Fibroblast of skin of left biceps (primary cell): ENCODE data around the gene SPIB.
"Not testable (repeated sequence)": the region's sequence is repeated elsewhere in the genome, so short reads cannot be mapped to it uniquely, and the experiment has no call there.

Experiments
- DNase-seq, 2 experiments: peaks; one replicate each; pipeline ENCODE4 v3.0.0-alpha.2; 2013; ENCODE audit warnings: low read depth in 2 of 2

Gene SPIB

DNA sequence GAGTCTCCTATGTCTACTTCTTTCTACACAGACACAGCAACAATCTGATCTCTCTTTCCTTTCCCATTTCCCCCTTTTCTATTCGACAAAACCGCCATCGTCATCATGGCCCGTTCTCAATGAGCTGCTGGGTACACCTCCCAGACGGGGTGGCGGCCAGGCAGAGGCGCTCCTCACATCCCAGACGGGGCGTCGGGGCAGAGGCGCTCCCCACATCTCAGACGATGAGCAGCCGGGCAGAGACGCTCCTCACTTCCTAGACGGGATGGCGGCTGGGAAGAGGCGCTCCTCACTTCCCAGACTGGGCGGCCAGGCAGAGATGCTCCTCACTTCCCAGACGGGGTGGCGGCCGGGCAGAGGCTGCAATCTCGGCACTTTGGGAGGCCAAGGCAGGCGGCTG lies 27.8 kb upstream of the SPIB start:
- DNase-seq, result not testable (repeated sequence)

DNA sequence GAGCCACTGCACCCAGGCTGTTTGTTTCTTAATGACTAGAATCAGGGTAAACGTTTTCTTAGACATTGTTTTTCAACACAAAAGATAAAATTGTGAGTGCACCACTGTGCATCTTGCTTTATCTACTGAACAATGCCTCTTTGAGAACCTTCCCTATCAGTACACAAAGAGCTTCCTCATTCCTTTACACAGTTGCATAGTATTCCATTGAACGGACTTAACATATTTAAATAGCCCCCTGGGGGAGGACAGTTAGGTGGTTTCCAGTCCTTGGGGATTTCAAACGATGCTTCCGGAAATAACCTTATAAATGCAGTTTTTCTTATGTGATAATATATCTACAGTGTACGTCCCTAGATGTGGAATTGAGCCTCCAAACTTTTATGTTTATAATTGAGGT lies 26.0 kb upstream of the SPIB start:
- no peak for DNase-seq

DNA sequence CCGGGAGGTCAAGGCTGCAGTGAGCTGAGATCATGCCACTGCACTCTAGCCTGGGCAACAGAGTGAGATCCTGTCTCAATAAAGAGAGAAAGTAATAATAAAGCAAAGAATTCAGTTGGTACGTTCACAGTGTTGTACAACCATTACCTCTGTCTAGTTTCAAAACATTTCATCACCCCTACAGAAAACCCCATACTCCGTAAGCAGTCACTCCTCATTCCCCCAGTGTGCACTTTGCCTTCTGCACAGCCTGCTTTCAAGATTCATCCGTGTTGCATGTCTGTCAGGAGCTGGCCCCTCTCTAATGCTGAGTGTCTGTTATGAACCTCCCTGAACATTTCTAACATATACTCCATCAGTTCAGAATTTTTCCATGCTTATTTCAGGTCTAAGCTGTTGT lies 25.1 kb upstream of the SPIB start:
- no peak for DNase-seq

DNA sequence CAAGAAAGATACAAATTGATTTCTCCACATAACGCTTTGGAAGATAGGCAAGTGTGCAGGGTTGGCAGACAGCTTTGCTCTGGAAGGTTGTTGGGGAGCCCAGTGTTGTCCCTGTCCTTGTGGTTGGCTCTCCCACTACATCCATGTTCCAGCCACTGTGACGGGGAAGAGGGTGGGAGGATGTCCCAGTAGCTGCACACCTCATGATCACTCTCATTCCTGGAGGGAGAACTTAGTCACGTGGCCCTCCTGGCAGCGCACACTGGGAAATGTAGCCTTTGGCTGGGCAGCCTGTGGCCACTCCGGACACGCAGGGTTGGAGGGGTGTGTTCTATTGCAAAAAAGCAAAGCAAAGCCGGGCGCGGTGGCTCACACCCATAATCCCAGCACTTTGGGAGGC lies 24.7 kb upstream of the SPIB start:
- no peak for DNase-seq

DNA sequence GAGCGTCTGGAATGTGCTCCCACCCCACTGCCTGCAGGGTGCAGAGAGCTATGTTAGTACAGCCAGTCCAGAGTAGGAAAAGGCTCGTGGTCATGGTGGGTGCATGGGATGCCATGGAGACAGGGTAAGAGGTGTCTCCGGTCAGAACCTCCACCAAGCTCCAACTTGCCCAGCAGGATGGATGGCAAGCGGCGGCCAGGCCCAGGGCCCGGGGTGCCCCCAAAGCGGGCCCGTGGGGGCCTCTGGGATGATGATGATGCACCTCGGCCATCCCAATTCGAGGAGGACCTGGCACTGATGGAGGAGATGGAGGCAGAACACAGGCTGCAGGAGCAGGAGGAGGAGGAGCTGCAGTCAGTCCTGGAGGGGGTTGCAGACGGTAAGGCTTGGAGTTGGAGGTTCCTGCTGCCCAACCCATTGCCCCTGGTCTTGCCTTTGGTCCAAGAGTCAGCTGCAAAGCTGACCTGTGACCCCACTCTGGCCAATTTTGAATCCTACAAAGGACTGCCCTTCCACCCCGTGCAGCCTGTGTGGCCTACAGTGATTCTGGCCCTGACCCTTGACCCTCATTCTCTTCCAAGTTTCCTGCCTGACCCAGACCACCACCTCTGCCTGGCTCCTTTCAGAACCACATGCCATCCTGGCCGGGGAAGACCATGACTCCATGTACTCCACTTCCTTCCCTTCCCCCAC lies 19.9 kb upstream of the SPIB start:
- DNase-seq, result no peak

DNA sequence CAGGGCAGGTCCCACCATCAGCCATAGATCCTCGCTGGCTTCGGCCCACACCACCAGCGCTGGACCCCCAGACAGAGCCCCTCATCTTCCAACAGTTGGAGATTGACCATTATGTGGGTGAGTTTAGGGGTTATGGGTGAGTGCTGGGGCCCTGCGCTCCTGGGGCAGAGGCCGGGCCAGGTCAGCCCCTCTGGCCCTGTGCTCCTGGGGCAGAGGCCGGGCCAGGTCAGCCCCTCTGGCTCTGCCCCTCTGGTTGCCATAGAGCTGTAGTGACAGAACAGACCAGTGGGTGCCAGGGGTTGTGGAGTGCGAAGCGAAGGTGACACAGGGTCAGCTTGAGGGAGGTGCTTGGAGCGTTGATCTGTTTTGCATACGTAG lies 19.4 kb upstream of the SPIB start:
- no peak for DNase-seq

DNA sequence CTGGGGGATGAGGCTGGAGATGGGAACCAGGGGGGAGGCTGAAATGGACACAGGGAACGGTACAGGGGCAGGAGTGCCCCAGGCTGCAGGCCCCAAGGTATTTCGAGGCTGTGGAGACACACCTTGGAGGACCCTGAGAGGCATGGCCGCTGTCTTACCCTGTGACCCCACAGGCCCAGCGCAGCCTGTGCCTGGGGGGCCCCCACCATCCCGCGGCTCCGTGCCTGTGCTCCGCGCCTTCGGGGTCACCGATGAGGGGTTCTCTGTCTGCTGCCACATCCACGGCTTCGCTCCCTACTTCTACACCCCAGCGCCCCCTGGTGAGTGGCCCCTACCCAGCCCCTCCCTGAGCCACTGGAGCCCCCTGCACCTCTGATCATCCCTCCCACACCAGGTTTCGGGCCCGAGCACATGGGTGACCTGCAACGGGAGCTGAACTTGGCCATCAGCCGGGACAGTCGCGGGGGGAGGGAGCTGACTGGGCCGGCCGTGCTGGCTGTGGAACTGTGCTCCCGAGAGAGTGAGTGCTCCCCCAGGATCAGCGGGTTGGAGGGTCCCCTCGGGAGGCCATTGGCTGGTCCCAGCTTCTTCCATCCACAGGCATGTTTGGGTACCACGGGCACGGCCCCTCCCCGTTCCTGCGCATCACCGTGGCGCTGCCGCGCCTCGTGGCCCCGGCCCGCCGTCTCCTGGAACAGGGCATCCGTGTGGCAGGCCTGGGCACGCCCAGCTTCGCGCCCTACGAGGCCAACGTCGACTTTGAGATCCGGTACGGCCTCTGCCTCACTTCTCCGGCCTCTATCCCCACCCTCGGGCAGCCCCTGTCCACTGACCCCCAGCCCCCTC lies 16.9 kb upstream of the SPIB start:
- no peak for DNase-seq

DNA sequence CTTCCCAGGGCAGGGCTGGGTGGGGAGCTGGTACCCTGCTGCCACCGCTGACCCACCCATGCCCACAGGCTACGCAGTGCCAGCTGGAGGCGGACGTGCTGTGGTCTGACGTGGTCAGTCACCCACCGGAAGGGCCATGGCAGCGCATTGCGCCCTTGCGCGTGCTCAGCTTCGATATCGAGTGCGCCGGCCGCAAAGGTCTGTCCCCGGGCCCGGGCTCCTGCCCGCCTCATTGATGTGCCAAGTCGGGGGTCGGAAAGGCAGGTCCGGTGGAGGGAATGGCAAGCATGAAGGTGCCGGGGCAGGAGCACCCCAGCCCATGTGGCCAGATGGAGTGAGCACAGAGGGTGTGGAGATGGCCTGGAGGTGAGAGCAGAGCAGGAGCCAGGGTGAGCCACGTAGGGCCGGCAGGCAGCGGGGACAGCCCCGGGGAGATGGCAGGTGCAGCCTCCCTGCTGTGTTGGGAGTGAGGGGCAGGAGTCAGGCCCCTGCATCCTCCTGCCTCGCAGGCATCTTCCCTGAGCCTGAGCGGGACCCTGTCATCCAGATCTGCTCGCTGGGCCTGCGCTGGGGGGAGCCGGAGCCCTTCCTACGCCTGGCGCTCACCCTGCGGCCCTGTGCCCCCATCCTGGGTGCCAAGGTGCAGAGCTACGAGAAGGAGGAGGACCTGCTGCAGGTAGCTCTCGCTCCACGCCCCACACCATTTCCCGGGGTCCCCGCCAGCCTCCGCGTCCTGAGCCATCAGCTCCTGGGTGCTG lies 16.0 kb upstream of the SPIB start:
- no peak for DNase-seq

DNA sequence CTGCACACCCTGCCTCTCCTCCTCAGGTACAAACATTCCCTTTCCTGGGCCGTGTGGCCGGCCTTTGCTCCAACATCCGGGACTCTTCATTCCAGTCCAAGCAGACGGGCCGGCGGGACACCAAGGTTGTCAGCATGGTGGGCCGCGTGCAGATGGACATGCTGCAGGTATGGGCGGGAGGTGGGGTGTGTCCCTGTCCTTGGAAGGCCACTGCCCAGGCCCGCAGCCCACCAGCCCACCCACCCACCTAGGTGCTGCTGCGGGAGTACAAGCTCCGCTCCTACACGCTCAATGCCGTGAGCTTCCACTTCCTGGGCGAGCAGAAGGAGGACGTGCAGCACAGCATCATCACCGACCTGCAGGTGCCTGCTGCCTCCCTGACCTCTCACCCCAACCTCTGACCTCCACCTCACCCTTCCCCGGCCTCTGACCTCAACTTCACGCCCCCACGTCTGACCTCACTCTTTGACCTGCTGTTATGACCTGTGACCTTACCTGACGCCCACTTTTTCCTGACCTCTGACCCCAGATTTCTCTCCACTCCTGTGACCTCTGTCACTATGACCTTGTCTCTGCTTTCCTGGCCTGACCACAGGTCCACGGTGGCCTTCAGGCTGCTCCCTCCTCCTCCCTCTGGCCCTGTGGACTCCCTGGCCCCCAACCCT lies 12.4 kb upstream of the SPIB start:
- DNase-seq, result no peak

DNA sequence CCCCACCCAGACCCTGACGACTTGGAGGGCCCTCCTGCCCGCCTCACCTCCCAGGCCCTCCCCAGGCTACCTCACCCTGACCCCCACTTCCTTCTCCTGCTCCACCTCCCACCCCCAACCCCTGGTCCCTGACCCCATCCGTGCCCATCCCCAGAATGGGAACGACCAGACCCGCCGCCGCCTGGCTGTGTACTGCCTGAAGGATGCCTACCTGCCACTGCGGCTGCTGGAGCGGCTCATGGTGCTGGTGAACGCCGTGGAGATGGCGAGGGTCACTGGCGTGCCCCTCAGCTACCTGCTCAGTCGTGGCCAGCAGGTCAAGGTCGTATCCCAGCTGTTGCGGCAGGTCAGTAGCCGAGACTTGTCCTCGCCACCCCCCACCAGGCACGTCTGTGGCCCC lies 11.9 kb upstream of the SPIB start:
- DNase-seq, result no peak

DNA sequence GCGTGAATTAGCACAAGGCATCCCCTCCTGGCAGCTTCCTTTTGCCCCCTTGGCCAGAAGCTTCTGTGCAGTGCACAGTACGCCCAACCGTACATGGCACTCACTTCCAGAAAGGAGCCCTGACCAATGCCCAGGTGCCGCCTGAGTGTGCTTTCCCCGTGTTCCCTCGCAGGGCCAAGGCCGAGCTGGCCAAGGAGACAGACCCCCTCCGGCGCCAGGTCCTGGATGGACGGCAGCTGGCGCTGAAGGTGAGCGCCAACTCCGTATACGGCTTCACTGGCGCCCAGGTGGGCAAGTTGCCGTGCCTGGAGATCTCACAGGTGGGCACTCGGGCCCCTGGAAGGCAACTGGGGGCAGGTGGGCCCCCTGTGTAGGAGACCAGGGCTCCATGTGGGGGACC lies 9.4 kb upstream of the SPIB start:
- DNase-seq, result no peak

DNA sequence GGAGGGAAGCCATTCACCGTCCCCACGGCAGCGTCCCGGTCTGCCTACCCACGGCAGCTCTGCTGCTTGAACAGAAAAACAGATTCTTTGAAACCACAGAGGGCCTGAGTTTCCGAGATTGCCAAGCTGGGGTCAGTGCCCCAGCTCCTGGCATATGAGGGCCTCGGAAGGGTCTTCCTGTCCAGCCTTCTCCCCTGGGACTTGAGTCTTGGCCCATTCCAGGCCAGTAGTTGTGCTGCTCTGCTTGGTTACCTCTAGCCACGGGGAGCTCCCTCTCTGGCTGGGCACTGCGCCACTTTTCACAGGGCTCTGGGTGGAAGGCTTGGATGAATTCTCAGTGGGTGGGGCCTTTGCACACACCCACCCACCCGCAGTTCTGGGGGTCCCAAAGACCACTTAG lies 8.6 kb upstream of the SPIB start:
- DNase-seq, result no peak

DNA sequence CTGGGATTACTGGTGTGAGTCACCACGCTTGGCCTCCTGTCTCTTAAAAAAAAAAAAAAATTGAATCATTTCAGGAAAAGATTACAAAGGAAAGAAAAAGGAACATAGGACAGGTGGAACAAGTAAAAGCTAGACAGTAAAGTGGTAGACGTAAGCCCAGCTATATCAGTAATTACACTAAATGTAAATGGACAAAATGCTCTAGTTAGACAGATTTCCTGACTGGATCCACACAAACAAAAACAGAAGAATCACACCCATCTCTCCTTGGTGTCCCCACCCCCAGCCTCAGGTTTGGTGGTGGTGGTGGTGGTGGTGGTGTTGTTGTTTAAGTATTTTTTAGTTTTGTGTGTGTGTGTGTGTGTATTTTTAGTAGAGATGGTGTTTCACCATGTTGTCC lies 6.3 kb upstream of the SPIB start:
- no peak for DNase-seq

DNA sequence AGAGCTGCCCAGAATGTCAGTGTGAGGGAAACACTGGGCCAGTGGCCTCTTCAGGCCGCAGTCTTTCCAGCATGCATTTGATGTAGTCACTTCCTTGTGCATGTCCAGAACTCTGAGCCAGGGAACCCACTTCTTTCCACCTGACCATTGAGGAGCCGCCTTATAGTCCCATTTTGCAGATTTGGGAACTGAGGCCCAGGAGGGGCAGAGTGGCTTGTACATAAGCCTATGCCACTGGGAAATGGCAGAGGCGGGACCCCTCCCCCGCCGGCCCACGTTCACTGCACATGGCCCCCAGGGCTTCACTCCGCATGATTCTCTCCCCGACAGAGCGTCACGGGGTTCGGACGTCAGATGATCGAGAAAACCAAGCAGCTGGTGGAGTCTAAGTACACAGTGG lies 5.6 kb upstream of the SPIB start:
- DNase-seq, result no peak

DNA sequence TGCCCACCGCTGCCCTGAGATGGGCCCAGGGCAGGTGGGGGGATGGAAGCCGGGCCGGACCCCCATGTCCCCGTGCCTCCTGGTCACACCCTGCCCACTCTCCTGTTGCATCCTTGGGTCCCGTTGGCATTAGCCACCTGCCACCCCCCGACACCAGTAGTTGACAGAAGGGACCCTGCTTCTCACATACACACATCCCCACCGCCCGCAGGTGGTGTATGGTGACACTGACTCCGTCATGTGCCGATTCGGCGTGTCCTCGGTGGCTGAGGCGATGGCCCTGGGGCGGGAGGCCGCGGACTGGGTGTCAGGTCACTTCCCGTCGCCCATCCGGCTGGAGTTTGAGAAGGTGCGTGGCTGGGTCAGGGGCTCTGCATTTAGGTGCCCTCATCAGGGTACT lies 5.2 kb upstream of the SPIB start:
- no peak for DNase-seq

DNA sequence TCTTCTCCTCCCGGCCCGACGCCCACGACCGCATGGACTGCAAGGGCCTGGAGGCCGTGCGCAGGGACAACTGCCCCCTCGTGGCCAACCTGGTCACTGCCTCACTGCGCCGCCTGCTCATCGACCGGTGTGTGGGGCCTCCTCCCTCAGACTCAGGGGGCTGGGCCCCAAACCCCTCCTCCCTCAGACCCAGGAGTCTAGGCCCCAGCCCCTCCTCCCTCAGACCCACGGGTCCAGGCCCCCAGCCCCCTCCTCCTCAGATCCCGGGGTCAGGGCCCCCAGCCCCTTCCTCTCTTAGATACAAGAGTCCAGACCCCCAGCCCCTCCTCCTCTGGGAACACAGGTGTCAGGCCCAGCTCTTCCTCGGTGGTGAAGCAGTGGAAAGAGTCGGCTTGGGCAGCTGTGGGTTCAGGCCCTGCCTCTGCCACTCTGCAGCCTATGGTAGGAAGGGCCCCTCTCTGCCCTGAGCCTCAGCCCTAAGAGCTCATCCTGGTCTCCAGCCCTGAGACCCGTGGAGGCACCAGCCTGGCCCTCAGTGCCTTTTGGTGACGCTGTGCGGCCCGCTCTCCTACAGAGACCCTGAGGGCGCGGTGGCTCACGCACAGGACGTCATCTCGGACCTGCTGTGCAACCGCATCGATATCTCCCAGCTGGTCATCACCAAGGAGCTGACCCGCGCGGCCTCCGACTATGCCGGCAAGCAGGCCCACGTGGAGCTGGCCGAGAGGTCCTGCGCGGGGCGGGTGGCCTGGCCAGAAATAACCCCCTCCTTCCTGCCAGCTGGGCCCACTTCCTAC lies 3.7 kb upstream of the SPIB start:
- peak in 1 of 2 experiments; percentile 15 for DNase-seq

DNA sequence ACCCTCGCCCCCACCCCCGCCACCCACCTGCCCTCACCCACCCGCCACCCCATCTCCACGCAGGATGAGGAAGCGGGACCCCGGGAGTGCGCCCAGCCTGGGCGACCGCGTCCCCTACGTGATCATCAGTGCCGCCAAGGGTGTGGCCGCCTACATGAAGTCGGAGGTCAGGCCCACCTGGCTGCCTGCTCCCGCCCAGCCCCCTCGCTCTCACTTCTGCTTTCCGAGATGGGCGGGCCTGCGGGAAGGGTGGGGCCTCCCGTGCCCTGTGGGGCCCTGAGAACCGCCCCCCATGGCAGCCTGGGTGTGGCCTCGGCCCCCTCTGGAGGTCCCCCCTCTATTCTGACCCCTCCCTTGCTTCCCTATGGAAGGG lies 3.1 kb upstream of the SPIB start:
- no peak for DNase-seq

DNA sequence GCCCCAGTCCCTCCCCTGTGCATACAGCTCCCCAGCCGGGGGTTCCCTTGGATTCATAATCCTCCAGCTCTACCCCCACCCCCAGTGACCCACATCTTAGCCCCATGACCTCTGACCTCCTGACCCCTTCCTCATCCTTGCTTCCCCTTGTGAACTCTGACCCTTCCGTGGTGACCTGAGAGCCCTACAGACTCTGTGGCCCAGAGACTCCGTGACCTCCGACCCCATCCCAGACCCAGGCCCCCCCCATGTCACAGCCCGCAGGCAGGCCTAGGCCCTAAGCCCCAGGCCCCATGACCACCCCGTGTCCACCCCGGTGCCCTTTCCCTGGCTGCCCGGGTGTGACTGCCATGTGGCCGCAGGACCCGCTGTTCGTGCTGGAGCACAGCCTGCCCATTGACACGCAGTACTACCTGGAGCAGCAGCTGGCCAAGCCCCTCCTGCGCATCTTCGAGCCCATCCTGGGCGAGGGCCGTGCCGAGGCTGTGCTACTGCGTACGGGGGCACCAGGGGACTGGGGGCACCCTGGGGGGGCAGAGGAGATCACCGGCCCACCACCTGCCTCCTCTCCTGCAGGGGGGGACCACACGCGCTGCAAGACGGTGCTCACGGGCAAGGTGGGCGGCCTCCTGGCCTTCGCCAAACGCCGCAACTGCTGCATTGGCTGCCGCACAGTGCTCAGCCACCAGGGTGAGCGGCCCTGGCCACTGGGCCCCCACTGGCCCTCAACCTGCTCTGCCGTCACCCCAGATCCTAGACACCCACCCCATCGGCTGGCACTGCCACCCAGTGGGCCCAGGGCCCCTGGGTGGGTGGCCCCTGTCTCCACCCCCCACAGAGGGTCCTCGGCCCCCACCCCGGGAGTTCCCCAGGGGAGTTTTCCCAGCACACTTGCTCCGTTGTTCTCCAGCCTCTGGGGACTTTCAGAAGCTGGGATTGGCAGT lies 2.4 kb upstream of the SPIB start:
- DNase-seq, result no peak

DNA sequence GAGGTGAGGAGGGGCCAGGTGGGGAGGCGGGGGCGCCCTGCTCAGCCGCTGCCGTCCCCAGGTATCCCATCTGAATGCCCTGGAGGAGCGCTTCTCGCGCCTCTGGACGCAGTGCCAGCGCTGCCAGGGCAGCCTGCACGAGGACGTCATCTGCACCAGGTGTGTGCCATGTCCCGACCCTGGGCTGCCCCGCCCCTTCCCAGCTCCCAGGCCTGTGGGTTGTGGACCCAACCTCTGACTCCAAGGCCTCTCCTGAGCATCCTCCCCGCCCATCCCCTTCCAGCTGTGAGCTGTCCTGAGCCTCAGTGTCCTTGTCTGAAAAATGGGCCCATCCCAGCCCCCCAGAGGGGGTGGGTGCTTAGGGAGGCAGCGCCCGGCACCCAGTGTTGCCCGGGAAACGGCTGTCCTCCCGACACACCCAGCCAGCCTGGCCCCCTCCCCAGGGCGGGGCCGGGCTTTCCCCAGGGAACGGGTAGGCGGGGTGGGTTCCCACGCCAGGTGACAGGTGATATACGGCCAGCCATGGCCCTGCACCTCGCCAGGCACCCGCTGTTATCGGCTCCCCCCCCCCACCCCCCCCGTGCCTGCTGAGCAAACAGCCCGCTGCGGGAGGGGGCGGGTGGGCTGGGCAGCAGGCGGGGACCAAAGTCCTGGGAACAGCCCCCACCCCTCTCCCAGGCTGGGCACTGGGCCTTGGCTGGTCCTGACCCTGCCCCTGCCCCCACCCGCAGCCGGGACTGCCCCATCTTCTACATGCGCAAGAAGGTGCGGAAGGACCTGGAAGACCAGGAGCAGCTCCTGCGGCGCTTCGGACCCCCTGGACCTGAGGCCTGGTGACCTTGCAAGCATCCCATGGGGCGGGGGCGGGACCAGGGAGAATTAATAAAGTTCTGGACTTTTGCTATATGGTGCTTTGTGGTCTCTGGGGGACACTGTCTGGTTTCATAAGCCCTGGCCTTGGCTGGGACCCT lies 1.3 kb upstream of the SPIB start:
- no peak for DNase-seq
